Fibroblast of lung (primary cell): Measurements from ENCODE around the gene DOK4. TPM values are rescaled to one million over a fixed set of nuclear protein-coding genes. Genes with fewer than 3 reads are reported as not detected.

Source experiments
- DNase-seq, 2 donors: peaks; one replicate each; pipeline versions ENCODE4 v3.0.0 to v3.0.0-alpha.2; 2010; ENCODE audit warnings: low read depth in 2 of 2
- H2AFZ ChIP-seq: 2 replicates; pipeline ENCODE4 v1.5.1; 2012; ENCODE audit warnings: low read length, control low read depth, inconsistent platforms
- H3K27ac ChIP-seq: 2 replicates; pipeline ENCODE4 v1.5.1; 2011; ENCODE audit warnings: low read length, control low read depth; ENCODE audit not compliant: insufficient read depth
- H3K27me3 ChIP-seq: 2 replicates; pipeline ENCODE4 v1.5.1; 2011; ENCODE audit warnings: mild to moderate bottlenecking, low read length; ENCODE audit not compliant: control insufficient read depth, insufficient read depth
- H3K36me3 ChIP-seq: 2 replicates; pipeline ENCODE4 v1.5.1; 2011; ENCODE audit warnings: low read length; ENCODE audit not compliant: control insufficient read depth, insufficient read depth
- H3K4me1 ChIP-seq: 2 replicates; pipeline ENCODE4 v1.5.1; 2011; ENCODE audit warnings: low read length; ENCODE audit not compliant: control insufficient read depth, insufficient read depth; ENCODE audit errors: extremely low read depth
- H3K4me2 ChIP-seq: 2 replicates; pipeline ENCODE4 v1.5.1; 2011; ENCODE audit warnings: low read length, control low read depth; ENCODE audit not compliant: insufficient read depth; ENCODE audit errors: extremely low read depth
- H3K4me3 ChIP-seq, 4 experiments: fragments of 200-600 bp in 1 of 4; sonication (generic) in 1 of 4; replicated peaks in 1 of 4; 2 replicates each; pipeline ENCODE4 v1.5.1; 2011 to 2016; ENCODE audit warnings: low read length in 4 of 4, low read depth in 3 of 4, mild to moderate bottlenecking in 3 of 4, control low read depth in 2 of 4, inconsistent platforms in 1 of 4, mixed read lengths in 1 of 4; ENCODE audit not compliant: insufficient read depth in 1 of 4; ENCODE audit errors: control extremely low read depth in 1 of 4
- H3K79me2 ChIP-seq: 2 replicates; pipeline ENCODE4 v1.5.1; 2012; ENCODE audit warnings: mild to moderate bottlenecking, low read length, inconsistent platforms; ENCODE audit not compliant: control insufficient read depth, insufficient read depth
- H3K9ac ChIP-seq: 2 replicates; pipeline ENCODE4 v1.5.1; 2011; ENCODE audit warnings: mild to moderate bottlenecking, low read length, control low read depth; ENCODE audit not compliant: insufficient read depth
- H3K9me3 ChIP-seq: 2 replicates; pipeline ENCODE4 v1.5.1; 2012; ENCODE audit warnings: low read depth, low read length; ENCODE audit not compliant: control insufficient read depth, insufficient read depth
- H4K20me1 ChIP-seq: 2 replicates; pipeline ENCODE4 v1.5.1; 2011; ENCODE audit warnings: low read length; ENCODE audit not compliant: control insufficient read depth, insufficient read depth; ENCODE audit errors: extremely low read depth
- EZH2 ChIP-seq: IDR thresholded peaks from 2 replicates; pipeline ENCODE4 v1.5.1; 2012; ENCODE audit warnings: low read length, control low read depth, mild to moderate bottlenecking; ENCODE audit errors: missing control alignments
- polyA plus RNA-seq, 2 donors: library from polyadenylated mRNA; depleted of rRNA in 1 of 2; stranded (reverse) in 1 of 2; unstranded in 1 of 2; fragments of >200 nt; gene quantifications; 2 replicates each; pipeline ENCODE4 v1.2.1, GENCODE V29; 2011 to 2012; ENCODE audit warnings: missing spikeins in 1 of 2
- total RNA-seq: library from RNA; depleted of rRNA; stranded (reverse); fragments of >200 nt; gene quantifications from 2 replicates; pipeline ENCODE4 v1.2.1, GENCODE V29; 2014
- TF ChIP-seq, protein P1 (sequence below), 2 donors: IDR thresholded peaks in 1 of 2; conservative IDR thresholded peaks in 1 of 2; 1 replicate in 1 of 2; 2 replicates in 1 of 2; pipeline ENCODE4 v1.5.1; 2011 to 2012; ENCODE audit warnings: low read length in 2 of 2, control low read depth in 1 of 2, inconsistent platforms in 1 of 2, low read depth in 1 of 2, mild to moderate bottlenecking in 1 of 2

Gene DOK4
- total and polyA plus RNA-seq, 2 donors (not counting 1 experiment from before 2014, with no cell fraction given): 12.6 to 15.0 TPM

DNA sequence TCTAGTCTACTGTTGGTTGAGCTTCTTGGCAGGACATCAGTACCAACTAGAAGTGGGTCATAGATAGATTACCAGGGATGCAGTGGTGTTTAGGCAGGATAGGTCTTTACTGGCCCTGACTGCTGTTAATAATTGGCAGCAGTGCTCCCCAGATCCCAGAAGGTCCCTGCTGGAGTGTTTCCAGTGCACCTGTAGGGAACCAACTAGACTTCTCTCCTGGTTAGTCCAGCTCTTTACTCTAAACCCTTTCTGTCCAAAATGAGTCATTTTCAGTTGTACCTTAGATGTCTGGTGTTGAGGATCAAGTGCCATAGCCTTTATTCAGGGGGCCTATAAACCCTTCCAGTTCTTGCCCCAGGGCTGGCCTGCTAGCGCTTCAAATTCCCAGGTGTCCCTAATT is 15.1 kb downstream of the DOK4 start:
- Histone ChIP-seq H2AFZ (no peak overlapping the region), H3K4me3 (no peak overlapping the region), H3K36me3 (peaks cover 22% of the 10 kb centered on the region), H4K20me1 (no peaks in the 10 kb centered on the region), H3K9ac (no peak overlapping the region), H3K9me3 (no peaks in the 10 kb centered on the region), H3K27me3 (no peaks in the 10 kb centered on the region), H3K4me2 (no peak overlapping the region), H3K27ac (no peak overlapping the region), H3K4me1 (peaks cover 4% of the 10 kb centered on the region), H3K79me2 (no peaks in the 10 kb centered on the region)
- no peak for TF ChIP-seq EZH2
- TF ChIP-seq, protein P1, sequence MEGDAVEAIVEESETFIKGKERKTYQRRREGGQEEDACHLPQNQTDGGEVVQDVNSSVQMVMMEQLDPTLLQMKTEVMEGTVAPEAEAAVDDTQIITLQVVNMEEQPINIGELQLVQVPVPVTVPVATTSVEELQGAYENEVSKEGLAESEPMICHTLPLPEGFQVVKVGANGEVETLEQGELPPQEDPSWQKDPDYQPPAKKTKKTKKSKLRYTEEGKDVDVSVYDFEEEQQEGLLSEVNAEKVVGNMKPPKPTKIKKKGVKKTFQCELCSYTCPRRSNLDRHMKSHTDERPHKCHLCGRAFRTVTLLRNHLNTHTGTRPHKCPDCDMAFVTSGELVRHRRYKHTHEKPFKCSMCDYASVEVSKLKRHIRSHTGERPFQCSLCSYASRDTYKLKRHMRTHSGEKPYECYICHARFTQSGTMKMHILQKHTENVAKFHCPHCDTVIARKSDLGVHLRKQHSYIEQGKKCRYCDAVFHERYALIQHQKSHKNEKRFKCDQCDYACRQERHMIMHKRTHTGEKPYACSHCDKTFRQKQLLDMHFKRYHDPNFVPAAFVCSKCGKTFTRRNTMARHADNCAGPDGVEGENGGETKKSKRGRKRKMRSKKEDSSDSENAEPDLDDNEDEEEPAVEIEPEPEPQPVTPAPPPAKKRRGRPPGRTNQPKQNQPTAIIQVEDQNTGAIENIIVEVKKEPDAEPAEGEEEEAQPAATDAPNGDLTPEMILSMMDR (conservative IDR thresholded peaks at IDR 0.05 in 1 of 2, IDR thresholded peaks at IDR 0.05 in 1 of 2; ENCODE audit: low read depth in 1 of 2, low read length in 2 of 2): no peak
- DNase-seq: no peak

DNA sequence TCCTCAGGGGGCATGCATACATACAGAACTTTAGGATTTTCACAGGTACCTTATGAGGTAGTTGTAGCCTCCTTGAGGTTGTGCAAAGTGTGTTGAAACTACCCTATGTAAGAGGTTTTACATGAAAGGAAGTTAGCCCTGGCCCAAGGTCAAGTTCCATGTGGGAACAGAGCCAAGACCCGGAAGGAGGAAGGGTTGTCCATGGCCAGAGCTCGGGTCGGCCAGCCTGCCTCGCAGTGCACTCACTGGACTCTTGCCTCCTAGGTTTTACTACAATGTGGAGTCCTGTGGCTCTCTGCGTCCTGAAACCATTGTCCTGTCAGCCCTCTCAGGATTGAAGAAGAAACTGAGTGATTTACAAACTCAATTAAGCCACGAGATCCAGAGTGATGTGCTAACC is 15.6 kb downstream of the DOK4 start:
- TF ChIP-seq, protein P1 (conservative IDR thresholded peaks at IDR 0.05 in 1 of 2, IDR thresholded peaks at IDR 0.05 in 1 of 2; ENCODE audit: low read depth in 1 of 2, low read length in 2 of 2): no peak
- no peak for TF ChIP-seq EZH2
- Histone ChIP-seq H3K4me2 (no peak overlapping the region), H4K20me1 (no peaks in the 10 kb centered on the region), H2AFZ (no peak overlapping the region), H3K4me1 (peaks cover 4% of the 10 kb centered on the region), H3K27me3 (no peaks in the 10 kb centered on the region), H3K9ac (no peak overlapping the region), H3K27ac (no peak overlapping the region), H3K36me3 (peaks cover 23% of the 10 kb centered on the region), H3K4me3 (no peak overlapping the region), H3K79me2 (peaks cover 1% of the 10 kb centered on the region), H3K9me3 (no peaks in the 10 kb centered on the region)
- DNase-seq: peak in 1 of 2 donors; percentile 50

- Histone ChIP-seq H3K4me1 (peaks cover 4% of the 10 kb centered on the region), H2AFZ (no peak overlapping the region), H3K4me2 (no peak overlapping the region), H3K27ac (no peak overlapping the region), H3K4me3 (no peak overlapping the region), H3K36me3 (peaks cover 24% of the 10 kb centered on the region), H3K9ac (no peak overlapping the region), H3K79me2 (peaks cover 3% of the 10 kb centered on the region), H4K20me1 (no peaks in the 10 kb centered on the region), H3K27me3 (no peaks in the 10 kb centered on the region), H3K9me3 (no peaks in the 10 kb centered on the region)
- TF ChIP-seq EZH2: no peak
- TF ChIP-seq, protein P1 (conservative IDR thresholded peaks at IDR 0.05 in 1 of 2, IDR thresholded peaks at IDR 0.05 in 1 of 2; ENCODE audit: low read depth in 1 of 2, low read length in 2 of 2): no peak
- no peak for DNase-seq
Observed at GRCh38 chr16:57469917-57470470, 16.3 kb downstream of the DOK4 start.
